T-helper 2 cell (primary cell): Measurements from ENCODE around the gene EIF2S1.
"Not testable (repeated sequence)": the region's sequence is repeated elsewhere in the genome, so short reads cannot be mapped to it uniquely, and the experiment has no call there.

ENCODE experiments used
- DNase-seq, 5 experiments: peaks; one replicate each; pipeline versions ENCODE4 v3.0.0 to v3.0.0-alpha.2; 2012 to 2022
- total RNA-seq, 2 donors: gene quantifications; one replicate each; lab custom pipeline; 2026; lab: John Stamatoyannopoulos, UW

The EIF2S1 gene
- 53.0 to 65.2 reads per million in 2 donors for total RNA-seq

DNA sequence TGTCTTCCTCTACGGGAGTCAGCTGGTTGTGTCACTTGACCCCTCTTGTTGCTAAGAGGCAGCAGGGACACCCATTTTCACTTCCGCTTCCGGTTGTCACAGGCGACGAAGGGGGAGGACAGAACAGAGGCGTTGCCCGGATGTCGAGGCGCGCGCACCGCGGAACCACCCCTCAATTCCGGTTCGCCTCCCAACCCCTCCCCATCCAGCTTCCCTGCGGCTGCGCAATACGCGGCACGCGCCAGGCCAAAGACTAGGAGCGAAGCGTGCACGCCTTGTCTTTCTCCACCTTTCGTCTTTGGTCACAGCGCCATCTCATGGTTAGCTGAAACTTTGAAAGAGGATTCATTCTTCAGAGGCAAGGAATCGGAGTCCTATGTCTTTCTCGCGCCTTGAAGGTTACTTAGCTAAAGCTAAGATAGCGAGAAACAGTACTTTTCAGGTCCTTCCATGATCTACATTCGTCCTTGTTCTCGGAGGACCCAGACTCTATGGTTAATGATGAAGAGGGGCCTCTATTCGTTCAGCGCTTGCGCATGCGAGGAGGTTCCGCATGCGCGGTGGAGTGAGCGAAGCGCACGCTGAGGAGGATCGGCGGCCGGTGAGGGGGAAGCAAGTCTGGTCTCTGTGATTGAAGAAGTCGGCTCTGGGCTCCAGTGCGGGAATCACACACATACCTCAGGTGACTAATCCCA lies at the start of gene EIF2S1, which contains the start of gene ATP6V1D:
EIF2S1 (plus strand) TSS at position 554 of the 695 bp plus-strand sequence. CDS start 4,440 bp downstream, outside the sequence.
ATP6V1D (minus strand) TSS at position 30 of the 695 bp plus-strand sequence. CDS start 106 bp downstream, outside the sequence.
- DNase-seq = peak; percentile 99 to 100 (median 100)

DNA sequence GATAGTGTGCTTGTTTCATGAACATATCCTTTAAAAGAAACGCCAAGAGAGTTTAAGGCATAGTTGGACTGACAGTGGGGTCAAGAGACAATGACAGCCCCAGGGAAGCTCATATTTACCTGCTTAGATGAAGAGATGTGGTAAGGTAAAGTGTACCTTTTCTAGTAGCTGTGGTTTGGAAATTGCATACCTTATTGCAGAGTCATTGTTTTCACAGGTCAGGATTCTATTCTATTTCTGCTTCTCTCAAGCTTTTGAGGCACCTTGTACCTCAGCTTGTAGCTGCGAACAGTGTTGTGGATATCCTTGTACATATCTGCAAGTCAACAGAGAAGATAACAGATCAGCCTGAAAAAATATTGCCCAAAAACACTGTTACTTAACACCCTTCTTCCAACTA lies 48.3 kb upstream of the EIF2S1 start:
- DNase-seq = no peak

DNA sequence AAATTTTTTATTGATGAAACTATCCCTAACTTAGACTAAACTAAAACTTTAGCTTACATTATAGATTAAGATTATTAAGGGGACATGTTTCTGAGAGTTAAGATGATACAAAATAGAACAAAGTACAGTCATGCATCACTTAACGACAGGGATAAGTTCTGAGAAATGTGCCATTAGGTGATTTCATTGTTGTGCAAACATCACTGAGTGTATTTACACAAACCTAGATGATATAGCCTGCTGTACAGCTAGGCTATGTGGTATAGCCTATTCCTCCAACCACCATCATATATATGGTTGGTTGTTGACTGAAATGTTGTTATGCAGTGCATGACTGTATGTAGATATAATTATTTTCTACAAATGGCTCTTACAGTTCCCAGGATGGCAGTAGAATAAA lies 47.0 kb upstream of the EIF2S1 start:
- no peak for DNase-seq

DNA sequence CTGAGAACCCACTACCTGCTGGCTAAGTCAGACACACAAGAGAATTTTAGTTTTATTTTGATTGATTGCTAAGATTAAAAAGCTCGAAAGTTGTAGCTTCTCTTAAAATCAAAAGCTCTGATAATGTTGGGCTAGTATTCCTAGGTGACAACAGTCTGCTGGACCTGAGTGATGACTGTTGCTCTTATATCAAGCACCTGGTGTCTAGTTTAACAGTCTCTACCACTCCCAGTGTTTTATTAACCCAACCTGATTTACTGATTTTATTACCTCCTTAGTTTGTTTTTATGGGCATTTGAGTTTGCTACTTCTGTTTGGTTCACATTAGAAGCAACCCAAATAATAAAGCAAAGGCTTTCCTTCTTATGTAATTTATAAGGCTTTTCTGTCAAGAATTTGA lies 42.3 kb upstream of the EIF2S1 start:
- no peak for DNase-seq

DNA sequence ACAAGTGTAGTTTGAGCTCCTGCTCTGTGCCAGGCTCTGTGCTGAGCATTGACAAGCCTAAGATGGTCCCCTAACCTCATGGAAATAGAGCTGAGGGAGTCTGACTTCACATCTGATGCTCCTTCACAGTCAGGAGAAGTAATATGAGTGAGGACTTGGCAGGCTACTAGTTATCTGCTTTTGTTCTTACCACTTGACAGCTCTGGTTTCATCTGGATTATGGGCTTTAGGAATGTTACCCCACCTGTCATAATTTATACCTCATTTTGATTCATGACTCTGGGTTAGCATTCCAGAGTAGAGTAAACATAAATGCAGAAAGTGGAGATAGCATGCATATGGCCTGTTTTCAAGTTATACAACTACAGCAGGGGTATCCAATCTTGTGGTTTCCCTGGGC lies 41.0 kb upstream of the EIF2S1 start:
- DNase-seq = no peak

DNA sequence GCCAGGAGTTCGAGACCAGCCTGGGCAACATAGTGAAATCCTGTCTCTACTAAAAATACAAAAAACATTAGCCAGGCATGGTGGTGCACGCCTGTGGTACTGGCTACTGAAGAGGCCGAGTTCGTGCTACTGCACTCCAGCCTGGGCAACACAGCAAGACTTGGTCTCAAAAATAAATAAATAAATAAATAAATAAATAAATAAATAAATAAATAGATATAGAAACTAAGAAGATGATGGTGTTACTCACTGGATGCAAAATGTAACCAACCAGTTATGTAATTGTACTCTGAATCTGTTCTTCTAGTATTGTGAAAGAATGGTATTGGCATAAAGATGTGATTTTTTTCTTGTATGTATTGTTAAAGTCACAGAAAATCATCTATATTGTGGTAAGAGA lies 30.5 kb upstream of the EIF2S1 start:
- not testable (repeated sequence) for DNase-seq

DNA sequence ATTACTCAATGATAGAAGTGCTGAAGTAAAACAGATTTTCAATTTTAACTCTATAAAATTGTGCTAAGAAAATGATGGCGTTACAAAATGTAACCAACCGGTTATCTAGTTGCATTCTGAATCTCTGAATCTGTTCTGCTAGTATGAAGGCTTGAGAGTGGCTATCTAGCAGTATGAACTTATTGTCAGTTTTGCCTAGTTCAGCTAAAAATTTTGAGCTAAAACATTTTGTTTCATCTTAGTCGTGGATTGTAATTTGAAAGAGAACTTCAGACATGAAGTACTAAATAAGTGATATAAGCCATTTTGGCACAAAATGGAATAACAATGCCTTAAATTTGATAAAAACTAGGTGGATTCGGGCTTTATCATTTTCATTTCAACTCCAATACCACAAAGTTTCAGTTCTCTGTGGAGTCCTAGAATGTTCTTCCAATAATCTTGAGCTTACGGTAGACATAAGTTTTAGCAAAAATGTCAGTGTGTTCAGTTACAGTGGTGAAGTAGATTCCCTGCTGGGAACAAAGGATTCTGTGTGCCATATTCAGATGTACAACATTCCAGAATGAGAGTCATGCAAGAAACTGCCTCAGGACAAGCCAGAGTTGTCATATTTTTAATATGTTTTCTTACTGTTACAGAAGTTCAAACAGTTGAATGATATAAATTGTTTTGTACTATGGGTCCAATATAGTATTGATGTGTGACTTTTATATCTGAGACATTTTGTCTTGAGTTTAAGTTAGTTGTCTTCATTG lies 28.6 kb upstream of the EIF2S1 start:
- no peak for DNase-seq

DNA sequence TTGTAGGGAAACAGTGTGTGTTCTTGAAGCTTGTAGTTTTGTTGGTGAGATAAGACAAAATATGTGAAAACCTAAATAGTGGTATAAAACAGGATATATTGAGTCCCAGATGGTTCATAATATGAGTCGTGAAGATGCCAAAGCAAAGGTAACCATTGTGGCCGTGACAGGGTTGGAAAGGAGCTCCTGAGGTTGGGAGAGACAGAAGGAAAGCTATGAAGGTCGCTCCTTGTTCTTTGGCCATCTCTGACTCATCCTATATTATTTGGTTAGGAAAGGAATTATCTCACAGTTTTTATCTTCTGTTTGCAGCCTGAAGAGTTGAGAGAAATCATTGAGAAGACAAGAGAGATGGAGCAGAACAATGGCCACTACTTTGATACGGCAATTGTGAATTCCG lies 27.7 kb upstream of the EIF2S1 start:
- no peak for DNase-seq

DNA sequence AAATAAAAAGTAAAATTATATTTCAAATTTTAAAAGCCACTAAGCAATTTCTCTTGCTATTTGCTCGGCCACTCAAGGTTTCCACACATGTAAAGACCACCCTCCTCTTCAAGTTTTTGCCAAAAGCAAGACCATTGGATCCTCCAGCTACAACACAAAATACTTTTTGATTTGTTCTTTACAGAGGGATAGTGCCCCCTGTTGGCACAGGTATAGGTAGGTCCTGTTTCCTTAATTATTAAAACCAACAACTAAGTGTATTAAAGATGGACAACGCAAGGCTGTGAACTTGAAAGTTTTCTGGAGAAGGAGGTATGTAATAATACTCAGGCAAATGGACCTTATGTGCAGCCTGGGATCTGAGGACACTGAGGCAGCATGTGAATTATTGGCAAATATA lies 24.3 kb upstream of the EIF2S1 start:
- peak in 1 of 5 experiments; percentile 45 for DNase-seq

DNA sequence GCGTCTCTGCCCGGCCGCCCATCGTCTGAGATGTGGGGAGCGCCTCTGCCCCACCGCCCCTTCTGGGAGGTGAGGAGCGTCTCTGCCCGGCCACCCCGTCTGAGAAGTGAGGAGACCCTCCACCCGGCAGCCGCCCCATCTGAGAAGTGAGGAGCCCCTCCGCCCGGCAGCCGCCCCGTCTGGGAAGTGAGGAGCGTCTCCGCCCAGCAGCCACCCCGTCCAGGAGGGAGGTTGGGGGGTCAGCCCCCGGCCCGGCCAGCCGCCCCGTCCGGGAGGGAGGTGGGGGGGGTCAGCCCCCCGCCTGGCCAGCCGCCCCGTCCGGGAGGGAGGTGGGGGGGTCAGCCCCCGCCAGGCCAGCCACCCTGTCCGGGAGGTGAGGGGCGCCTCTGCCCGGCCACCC lies 18.9 kb upstream of the EIF2S1 start:
- not testable (repeated sequence) for DNase-seq

DNA sequence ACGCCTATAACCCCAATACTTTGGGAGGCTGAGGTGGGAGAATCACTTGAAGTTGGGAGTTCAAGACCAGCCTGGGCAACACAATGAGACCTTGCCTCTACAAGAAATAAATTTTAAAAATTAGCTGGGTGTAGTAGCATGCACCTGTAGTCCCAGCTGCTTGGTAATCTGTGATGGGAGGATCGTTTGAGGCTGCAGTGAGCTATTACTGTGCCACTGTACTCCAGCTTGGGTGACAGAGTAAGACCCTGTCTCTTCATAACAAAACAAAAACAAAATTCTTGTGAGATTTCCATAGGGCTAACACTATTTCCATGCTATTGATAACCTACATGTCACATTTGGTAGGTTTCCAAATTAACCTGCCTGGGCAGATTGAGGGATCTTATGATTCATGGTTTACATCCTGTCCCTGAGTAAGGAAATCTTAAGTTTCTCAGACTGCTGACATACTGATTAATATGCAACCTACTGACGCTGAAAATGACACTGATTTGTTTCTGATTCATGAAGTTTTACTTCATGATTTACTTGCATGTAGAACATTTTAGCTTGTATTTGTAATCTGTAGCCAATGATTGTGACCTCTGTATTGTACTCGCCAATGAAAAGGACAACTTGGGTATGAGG lies 16.4 kb upstream of the EIF2S1 start:
- no peak for DNase-seq

DNA sequence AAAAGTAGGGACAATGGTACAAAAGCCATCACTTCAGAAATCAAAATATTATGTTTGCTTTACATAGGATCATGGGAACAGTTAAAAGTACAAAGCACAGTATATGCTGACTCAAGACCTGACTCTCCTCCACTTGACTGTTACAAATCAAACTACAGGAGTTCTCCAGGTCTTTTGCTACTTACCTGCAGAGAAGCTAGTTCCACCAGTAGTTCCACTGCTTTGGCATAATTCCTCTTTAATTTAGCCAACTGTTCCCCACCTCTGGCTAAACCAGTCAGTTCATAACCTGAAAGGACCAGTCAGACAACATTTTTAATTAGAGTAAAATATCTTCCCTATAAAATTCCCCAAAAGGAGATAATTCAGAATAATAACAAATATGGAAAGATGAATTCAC lies 14.5 kb upstream of the EIF2S1 start:
- no peak for DNase-seq

DNA sequence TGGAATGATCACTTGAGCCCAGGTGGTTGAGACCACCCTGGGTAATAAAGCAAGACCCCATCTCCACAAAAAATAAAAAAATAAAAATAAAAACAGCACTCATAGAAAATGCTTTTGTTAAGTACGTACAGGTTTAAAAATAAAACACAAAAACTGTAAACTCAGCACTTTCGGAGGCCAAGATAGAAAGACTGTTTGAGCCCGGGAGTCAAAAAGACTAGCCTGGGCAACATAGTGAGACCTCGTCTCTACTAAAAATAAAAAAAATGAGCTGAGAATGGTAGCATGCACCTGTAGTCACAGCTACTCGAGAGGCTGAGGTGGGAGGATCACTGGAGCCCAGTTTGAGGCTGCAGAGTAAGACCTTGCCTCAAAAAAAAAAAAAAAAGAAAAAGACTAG lies 8.1 kb upstream of the EIF2S1 start:
- no peak for DNase-seq

DNA sequence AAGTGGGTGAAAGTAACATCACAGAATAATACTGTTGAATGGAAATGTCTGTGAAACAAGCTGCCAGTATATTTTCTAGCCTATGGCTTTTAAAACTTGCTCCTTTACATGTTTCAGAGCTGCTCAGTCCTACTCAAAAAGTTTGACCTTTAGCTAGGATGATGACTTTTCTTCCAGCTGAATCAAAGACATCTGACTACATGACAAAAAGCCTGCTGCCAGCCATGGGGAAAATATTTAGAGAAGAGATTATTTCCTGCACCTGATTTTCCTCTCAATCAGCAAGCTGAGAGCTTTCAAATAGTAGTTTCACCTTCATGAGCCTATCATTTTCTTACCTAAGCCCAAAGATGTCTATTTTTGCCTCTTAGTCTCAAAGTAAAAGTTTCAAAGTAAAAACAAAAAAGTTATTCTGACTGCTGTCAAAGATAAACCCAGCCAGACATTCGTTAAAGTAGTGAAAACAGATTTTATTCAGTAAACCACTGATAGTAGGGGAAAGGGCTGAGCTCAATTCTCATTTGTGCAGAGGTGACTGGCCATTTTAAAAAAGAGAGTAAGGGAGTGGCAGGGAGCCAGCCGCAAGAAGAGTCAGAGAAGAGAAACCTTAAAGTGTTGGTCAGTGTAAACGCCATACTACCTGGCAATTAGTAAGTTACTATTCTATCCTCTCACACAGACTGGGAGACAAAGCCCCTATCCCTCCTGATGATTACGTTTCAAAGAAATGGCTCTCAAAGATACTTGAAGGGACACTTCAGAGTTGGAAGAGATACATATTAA lies 2.8 kb upstream of the EIF2S1 start:
- DNase-seq = no peak

DNA sequence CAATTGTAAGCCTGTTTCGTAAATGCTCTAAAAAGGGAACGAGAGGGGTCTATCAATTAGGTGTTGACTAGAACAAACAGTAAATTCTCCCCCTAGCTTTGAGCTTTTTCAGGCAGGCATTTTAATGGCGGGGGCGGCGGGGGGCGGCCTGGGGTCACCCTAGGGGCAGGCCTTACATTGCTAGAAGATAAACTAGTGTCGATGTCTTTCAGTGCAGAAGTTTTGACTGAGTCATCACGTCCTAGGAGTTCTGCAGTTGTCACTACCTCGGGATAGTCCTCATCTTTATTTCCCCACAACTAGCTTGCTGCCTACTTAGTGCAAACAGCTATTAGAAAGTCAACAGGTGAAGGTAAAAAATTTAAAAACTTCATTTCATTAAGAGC lies 2.2 kb upstream of the EIF2S1 start:
- no peak for DNase-seq

DNA sequence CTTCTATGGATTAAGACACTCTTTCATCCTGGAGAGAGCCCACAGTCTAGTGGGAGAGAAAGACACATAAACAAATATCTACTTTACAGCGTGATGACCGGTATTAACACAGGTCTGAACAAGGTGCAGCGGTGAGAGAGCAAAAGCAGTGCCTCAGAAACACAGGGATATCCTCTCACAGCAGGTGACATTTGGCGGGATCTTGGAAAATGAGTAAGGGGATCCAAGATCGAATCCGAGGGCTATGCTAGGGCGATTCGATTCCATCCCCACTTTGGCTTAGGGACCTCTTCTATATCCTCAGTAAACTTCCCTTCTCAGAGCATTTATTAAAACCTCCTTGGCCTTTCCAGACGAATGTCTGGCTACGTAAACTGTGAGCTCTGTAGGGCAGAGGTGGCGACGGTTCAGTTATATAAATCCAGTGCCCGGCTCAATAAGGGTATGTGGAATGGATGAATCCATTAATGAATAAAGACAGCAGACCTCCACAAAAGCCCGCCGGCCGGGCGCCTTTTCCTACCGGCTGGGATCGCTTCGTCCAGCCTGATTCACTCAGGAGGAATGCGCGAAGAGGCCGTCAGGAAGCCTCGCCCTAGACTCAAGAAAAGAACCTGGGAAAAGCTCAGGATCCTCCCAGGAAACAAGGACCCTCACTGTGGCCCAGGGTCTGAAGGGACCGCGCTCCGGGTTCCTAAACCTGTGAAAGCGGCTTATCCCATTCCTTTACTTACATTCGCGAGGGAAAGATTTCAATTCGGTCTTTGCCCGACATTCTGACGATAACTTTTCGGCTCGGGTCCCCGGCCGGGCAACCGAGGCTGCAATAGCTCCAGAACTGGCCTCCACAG lies 979 bp upstream of the EIF2S1 start:
- no peak for DNase-seq

DNA sequence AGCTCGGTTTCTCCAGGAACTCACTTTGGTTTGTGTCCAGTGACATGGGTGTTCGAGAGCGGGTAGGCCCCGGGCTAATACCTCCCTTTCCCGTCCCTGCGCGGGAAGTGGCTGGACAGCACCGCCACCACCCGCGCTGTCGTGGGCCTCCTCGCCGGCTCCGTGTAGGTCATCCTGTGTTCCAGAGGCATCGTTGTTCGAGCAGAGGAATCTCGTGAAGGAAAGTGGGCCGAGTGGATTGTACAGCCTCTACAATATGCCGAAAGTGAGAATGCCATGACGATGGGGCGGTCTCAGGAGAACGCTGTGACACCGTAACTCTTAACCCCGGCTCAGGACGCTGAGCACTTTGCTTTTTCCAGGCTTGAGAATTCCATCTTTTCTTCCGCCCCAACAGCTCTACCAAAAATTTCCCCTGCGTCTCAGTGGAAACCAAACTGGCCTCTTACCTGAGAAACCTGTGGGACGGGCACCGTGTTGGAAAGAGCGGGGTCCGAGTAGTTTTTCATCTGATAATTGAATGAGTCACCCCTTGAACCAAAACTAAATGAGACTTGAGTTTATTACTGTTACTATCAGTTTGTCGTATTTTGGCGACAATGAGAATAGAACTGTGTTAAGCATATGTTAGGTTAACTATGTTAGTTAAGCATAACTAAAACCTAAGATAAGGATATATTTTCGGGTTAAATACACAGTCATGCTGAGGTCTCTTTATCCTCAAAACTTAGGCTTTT lies 510 bp downstream of the EIF2S1 start:
- peak in 1 of 5 experiments; percentile 24 for DNase-seq

DNA sequence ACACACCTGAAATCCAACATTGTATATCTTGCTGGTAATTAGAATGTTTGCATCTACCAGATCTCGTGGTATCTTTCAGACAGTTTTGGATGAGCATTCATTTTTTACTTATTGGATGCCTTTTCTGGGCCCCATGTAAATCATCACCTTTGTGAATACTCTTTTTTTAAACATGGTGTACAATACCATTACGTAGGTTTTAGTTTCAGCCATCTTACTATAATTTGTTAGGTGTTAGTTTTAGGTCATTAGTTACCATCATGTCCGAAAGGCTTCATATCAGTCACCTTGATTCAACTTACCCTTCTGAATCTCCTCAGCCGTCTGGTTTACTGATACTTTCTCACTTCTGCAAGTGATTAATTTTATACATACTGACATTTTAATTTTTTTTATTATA lies 5.3 kb downstream of the EIF2S1 start:
- no peak for DNase-seq

DNA sequence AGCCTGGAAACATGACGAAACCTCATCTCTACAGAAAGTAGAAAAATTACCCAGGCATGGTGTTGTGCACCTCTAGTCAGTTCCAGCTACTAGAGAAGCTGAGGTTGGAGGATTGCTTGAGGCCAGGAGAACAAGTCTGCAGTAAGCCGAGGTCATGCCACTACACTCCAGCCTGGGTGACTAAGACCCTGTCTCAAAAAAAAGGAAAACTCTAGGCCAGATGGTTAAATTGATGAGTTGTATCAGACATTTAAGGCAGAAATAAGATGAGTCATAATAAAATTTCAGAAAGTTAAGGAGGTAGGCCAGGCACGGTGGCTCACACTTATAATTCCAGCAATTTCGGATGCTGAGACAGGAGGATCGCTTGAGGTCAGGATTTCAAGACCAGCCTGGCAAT lies 10.7 kb downstream of the EIF2S1 start:
- no peak for DNase-seq

DNA sequence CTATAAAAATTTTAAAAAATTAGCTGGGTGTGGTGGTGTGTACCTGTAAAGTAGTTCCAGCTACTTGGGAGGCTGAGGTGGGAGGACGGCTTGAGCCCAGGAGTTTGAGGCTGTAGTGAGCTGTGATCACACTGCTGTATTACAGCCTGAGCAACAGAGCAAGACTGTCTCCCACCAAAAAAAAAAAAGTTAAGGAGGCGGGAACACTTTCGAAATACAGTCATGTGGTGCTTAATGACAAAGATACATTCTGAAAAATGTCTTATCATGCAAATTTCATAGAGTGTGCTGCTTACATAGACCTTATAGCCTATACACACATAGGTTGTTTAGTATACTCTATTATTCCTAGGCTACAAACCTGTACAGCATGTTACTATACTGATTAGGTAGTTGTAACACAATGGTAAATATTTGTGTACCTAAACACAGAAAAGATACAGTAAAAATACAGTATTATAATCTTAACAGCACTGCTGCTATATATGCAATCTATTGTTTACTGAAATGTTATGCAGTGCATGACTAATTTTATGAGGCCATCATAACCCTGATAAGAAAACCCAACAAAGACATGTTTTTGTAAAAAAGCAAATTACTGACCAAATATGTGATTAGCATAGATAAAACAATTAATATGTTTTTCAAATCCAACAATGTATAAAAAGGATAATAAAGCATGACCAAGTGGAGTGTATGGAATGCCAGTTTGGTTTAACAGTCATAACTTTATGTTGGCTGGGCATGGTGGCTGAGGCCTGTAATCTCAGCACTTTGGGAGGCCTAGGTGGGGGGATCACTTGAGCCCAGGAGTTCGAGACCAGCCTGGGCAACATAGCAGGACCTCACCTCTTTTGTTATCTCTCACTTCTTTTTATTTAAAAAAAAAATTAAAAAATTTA lies 11.4 kb downstream of the EIF2S1 start:
- DNase-seq = no peak
